ENCODE measurements around the gene OR12D3.

Gene OR12D3

DNA sequence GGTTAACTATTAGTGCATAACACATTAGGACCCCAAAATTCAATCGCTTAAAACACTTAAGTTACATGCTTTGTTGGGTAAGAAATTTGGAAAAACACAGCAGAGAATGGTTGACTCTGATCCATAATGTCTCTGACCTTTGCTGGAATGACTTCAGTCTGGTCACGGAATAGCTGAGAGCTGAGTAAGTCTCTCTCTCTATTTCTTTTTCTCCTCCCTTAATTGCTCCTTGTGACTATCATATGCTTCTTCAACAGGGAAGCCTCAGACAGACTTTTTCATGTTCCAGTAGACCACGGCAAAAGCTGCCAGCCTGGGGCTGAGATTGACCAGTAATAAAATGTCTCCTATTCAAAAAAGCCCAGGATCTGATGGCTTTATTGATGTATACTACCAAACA lies 44.4 kb upstream of the OR12D3 start:
- Histone ChIP-seq H3K36me3 (ENCODE audit: low read length) (no peaks in the 10 kb centered on the region), H3K27me3 (ENCODE audit: low read length) (0 out of 2 replicates have a peak, but pooled peaks cover 3% of the 10 kb centered on the region), H3K4me3 (ENCODE audit: insufficient read depth, low read length, poor library complexity, severe bottlenecking) (no peak overlapping the region), H3F3A (ENCODE audit: insufficient read depth) (no peaks in the 10 kb centered on the region), H3K79me2 (ENCODE audit: insufficient read depth, low read length) (no peaks in the 10 kb centered on the region), H3K9me3 (ENCODE audit: insufficient read depth, low read length) (no peaks in the 10 kb centered on the region), H3K4me2 (ENCODE audit: low read depth, low read length, poor library complexity, severe bottlenecking) (no peak overlapping the region), H3K27ac (ENCODE audit: low read depth, low read length) (no peak overlapping the region), H4K20me1 (ENCODE audit: low read depth, low read length) (no peaks in the 10 kb centered on the region; the same call in 1 of the 2 replicates), H3K9ac (ENCODE audit: low read length) (no peak overlapping the region), H2AFZ (ENCODE audit: low read depth, low read length, severe bottlenecking) (no peak overlapping the region), H3K9me2 (replicated peaks; ENCODE audit: insufficient read depth, low read length) (no peaks in the 10 kb centered on the region)
- TF ChIP-seq CTCF (IDR thresholded peaks at IDR 0.05; ENCODE audit: insufficient read depth, low read length, poor library complexity, severe bottlenecking) = no peak
- no peak for TF ChIP-seq EZH2phosphoT487 (conservative IDR thresholded peaks at IDR 0.05; ENCODE audit: low read length)

GRCh38 chr6:29414588-29414987 lies 39.5 kb upstream of the OR12D3 start, which contains the start of gene OR12D1:
Gene OR12D1, plus strand, starts transcription at chr6:29414928.
- H3K4me3 ChIP-seq (ENCODE audit: insufficient read depth, low read length, poor library complexity, severe bottlenecking) = no peak within 1 kb of the TSS
- no peak within 1 kb of the TSS for H3K9ac ChIP-seq (ENCODE audit: low read length)
- no peak within 1 kb of the TSS for H2AFZ ChIP-seq (ENCODE audit: low read depth, low read length, severe bottlenecking)
- H3F3A ChIP-seq (ENCODE audit: insufficient read depth) = no peaks in the 10 kb centered on the region
- H3K36me3 ChIP-seq (ENCODE audit: low read length) = no peaks in the 10 kb centered on the region
- H3K27ac ChIP-seq (ENCODE audit: low read depth, low read length) = no peak within 1 kb of the TSS
- H3K9me3 ChIP-seq (ENCODE audit: insufficient read depth, low read length) = no peaks in the 10 kb centered on the region
- H3K79me2 ChIP-seq (ENCODE audit: insufficient read depth, low read length) = no peaks in the 10 kb centered on the region
- H3K9me2 ChIP-seq (replicated peaks; ENCODE audit: insufficient read depth, low read length) = no peaks in the 10 kb centered on the region; the same call in 1 of the 2 replicates
- no peaks in the 10 kb centered on the region for H4K20me1 ChIP-seq (ENCODE audit: low read depth, low read length)
- H3K27me3 ChIP-seq (ENCODE audit: low read length) = no peaks in the 10 kb centered on the region
- no peak within 1 kb of the TSS for H3K4me2 ChIP-seq (ENCODE audit: low read depth, low read length, poor library complexity, severe bottlenecking)
- TF ChIP-seq CTCF (IDR thresholded peaks at IDR 0.05; ENCODE audit: insufficient read depth, low read length, poor library complexity, severe bottlenecking) = no peak
- no peak for TF ChIP-seq EZH2phosphoT487 (conservative IDR thresholded peaks at IDR 0.05; ENCODE audit: low read length)

DNA sequence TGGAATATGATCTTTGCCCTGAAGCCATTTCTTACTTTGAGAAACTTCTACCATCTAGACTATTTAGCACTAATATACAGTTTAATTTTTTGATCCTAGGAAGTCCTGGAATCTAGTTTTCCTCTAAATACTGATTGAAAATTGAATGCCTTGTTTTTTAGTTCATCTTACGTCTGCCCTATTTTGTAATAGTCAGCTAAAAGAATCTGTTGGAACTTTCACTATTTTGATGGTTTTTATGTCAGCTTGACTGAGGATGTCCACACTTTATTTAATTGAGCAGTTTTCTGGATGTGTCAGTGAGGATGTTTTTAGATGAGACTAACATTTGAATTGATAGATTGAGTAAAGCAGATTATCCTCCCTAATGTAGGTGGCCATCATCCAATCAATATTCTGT lies 28.7 kb upstream of the OR12D3 start:
- Histone ChIP-seq H3K27ac (ENCODE audit: low read depth, low read length) (no peak overlapping the region), H3K79me2 (ENCODE audit: insufficient read depth, low read length) (no peaks in the 10 kb centered on the region), H3K36me3 (ENCODE audit: low read length) (no peaks in the 10 kb centered on the region), H3F3A (ENCODE audit: insufficient read depth) (no peaks in the 10 kb centered on the region), H3K4me2 (ENCODE audit: low read depth, low read length, poor library complexity, severe bottlenecking) (no peak overlapping the region), H3K9me3 (ENCODE audit: insufficient read depth, low read length) (no peaks in the 10 kb centered on the region), H4K20me1 (ENCODE audit: low read depth, low read length) (no peaks in the 10 kb centered on the region), H3K4me3 (ENCODE audit: insufficient read depth, low read length, poor library complexity, severe bottlenecking) (no peak overlapping the region), H3K9me2 (replicated peaks; ENCODE audit: insufficient read depth, low read length) (no peaks in the 10 kb centered on the region), H3K27me3 (ENCODE audit: low read length) (no peaks in the 10 kb centered on the region), H2AFZ (ENCODE audit: low read depth, low read length, severe bottlenecking) (no peak overlapping the region), H3K9ac (ENCODE audit: low read length) (no peak overlapping the region)
- TF ChIP-seq EZH2phosphoT487 (conservative IDR thresholded peaks at IDR 0.05; ENCODE audit: low read length) (no peak), CTCF (IDR thresholded peaks at IDR 0.05; ENCODE audit: insufficient read depth, low read length, poor library complexity, severe bottlenecking) (no peak)

All from SU-DHL-6 (cell line).